ENCODE results near the gene MYH7.

The MYH7 gene

GRCh38 chr14:23381871-23382270 is 53.6 kb downstream of the MYH7 start:
- TF ChIP-seq GATA3 (IDR thresholded peaks at IDR 0.05; ENCODE audit: low read depth, low read length) (no peak), GATA2 (IDR thresholded peaks at IDR 0.05; ENCODE audit: low read depth, low read length) (no peak)

GRCh38 chr14:23380976-23381375 is 54.5 kb downstream of the MYH7 start:
- no peak for TF ChIP-seq GATA2 (IDR thresholded peaks at IDR 0.05; ENCODE audit: low read depth, low read length)
- no peak for TF ChIP-seq GATA3 (IDR thresholded peaks at IDR 0.05; ENCODE audit: low read depth, low read length)

DNA sequence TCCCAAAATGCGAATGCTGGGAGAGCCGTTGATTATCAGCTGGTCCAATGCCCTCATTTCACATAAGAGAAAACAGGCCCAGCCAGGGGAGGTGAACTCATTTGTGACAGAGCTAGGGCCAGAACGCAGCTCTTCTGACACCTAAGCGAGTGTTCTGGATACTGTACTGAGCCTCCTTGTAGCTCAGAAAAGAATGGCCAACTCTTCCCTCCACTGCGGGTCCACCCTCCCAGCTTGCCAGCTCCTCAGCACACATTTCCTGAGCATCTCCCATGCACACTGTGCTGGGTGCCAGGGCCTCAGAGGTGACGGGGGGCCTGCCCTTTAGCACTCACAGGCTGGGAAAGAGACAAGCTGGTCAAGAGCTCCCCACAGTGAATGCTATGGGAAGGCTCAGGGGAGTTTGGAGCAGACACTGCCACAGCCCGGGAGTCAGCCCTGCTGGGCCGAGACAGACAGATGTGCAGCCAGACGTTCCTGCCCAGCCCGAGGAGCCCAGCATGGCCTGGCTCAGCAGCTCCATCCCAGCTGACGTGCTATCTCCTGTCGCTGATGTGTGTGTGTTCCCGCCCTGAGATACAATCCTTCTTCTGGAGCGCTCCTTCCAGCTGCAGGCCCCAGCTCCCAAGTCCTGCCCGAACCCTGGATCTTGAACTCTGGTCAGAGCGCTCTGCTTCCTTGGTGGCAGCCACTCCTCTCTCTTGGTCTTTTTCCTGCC is 55.1 kb downstream of the MYH7 start:
- no peak for TF ChIP-seq GATA3 (IDR thresholded peaks at IDR 0.05; ENCODE audit: low read depth, low read length)
- no peak for TF ChIP-seq GATA2 (IDR thresholded peaks at IDR 0.05; ENCODE audit: low read depth, low read length)

- TF ChIP-seq GATA2 (IDR thresholded peaks at IDR 0.05; ENCODE audit: low read depth, low read length) = no peak
- no peak for TF ChIP-seq GATA3 (IDR thresholded peaks at IDR 0.05; ENCODE audit: low read depth, low read length)
These were observed 55.9 kb downstream of the MYH7 start for GRCh38 chr14:23379366-23380196.

GRCh38 chr14:23378612-23379220 is 56.7 kb downstream of the MYH7 start:
- TF ChIP-seq GATA3 (IDR thresholded peaks at IDR 0.05; ENCODE audit: low read depth, low read length) (no peak), GATA2 (IDR thresholded peaks at IDR 0.05; ENCODE audit: low read depth, low read length) (no peak)

DNA sequence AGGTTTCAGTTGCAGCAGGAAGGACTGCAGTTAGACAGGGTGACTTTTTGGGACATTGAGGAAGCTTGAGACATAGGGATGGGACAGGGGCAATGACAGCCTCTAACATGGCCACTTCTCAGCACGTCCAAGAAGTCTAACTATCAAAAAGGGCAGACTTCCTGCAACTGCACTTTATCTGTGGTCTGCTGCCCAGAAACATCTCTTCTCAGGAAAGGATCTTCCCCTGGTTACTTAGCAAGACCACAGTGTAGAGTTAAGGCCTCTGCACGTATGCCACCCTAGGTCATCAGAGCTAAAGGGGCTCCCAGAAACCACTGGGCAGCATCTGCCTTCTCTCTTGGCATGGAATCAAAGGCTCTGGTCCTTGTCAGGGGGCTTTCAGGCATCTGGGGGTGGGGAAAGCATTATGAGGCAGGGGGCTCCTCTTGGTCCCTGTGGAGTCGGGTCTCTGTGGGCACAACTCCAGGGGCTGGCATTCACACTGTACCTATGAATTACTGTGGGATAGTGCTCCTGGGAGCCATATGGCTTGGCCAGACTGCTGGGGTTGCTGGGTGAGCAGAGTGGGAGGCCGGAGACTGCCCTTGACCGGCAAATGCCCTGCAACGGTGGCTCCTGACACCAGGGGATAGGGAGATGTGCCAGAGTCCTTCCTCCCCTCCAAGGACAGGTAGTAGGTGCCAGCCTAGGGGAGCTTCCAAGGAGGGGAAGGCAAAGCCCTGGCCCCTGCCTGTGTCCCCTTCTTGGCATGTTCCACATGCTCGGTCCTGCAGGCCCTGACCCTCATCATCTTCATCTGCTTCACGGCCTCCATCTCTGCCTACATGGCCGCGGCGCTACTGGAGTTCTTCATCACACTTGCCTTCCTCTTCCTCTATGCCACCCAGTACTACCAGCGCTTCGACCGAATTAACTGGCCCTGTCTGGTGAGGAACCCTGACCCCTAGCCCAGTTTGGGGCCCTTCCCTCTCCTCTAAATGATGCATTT is 57.6 kb downstream of the MYH7 start:
- TF ChIP-seq GATA3 (IDR thresholded peaks at IDR 0.05; ENCODE audit: low read depth, low read length) (no peak), GATA2 (IDR thresholded peaks at IDR 0.05; ENCODE audit: low read depth, low read length) (no peak)

DNA sequence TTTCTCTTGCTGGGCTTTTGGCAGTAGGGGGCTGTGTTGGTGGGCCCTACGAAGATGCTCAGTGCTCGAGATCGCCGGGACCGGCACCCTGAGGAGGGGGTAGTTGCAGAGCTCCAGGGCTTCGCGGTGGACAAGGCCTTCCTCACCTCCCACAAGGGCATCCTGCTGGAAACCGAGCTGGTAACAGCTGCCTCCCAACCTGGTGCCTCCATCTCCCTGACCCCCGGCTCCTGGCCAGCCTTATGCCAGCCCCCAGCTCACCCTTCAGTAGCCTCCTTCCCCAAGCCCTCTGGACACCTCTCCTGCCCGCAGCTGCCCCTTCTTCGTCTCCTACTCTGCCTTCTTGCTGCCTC is 58.3 kb downstream of the MYH7 start:
- TF ChIP-seq GATA2 (IDR thresholded peaks at IDR 0.05; ENCODE audit: low read depth, low read length) (no peak), GATA3 (IDR thresholded peaks at IDR 0.05; ENCODE audit: low read depth, low read length) (no peak)

- no peak for TF ChIP-seq GATA3 (IDR thresholded peaks at IDR 0.05; ENCODE audit: low read depth, low read length)
- TF ChIP-seq GATA2 (IDR thresholded peaks at IDR 0.05; ENCODE audit: low read depth, low read length) = no peak
These were observed 58.8 kb downstream of the MYH7 start, which contains the start of gene CMTM5 for GRCh38 chr14:23376482-23377197. Gene CMTM5 (plus strand): TSS chr14:23377046. CDS start chr14:23377252, 206 bp downstream.

DNA sequence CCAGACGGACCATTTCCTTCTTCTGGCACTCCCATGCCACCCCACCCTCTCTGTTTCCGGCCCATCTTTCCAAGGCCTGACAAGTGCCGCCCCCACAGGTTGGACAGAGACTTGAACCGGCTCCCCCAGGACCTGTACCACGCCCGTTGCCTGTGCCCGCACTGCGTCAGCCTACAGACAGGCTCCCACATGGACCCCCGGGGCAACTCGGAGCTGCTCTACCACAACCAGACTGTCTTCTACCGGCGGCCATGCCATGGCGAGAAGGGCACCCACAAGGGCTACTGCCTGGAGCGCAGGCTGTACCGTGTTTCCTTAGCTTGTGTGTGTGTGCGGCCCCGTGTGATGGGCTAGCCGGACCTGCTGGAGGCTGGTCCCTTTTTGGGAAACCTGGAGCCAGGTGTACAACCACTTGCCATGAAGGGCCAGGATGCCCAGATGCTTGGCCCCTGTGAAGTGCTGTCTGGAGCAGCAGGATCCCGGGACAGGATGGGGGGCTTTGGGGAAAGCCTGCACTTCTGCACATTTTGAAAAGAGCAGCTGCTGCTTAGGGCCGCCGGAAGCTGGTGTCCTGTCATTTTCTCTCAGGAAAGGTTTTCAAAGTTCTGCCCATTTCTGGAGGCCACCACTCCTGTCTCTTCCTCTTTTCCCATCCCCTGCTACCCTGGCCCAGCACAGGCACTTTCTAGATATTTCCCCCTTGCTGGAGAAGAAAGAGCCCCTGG is 59.8 kb downstream of the MYH7 start:
- TF ChIP-seq GATA2 (IDR thresholded peaks at IDR 0.05; ENCODE audit: low read depth, low read length) = no peak
- TF ChIP-seq GATA3 (IDR thresholded peaks at IDR 0.05; ENCODE audit: low read depth, low read length) = no peak

GRCh38 chr14:23373041-23373440 is 62.4 kb downstream of the MYH7 start:
- TF ChIP-seq GATA3 (IDR thresholded peaks at IDR 0.05; ENCODE audit: low read depth, low read length) (no peak), GATA2 (IDR thresholded peaks at IDR 0.05; ENCODE audit: low read depth, low read length) (no peak)

DNA sequence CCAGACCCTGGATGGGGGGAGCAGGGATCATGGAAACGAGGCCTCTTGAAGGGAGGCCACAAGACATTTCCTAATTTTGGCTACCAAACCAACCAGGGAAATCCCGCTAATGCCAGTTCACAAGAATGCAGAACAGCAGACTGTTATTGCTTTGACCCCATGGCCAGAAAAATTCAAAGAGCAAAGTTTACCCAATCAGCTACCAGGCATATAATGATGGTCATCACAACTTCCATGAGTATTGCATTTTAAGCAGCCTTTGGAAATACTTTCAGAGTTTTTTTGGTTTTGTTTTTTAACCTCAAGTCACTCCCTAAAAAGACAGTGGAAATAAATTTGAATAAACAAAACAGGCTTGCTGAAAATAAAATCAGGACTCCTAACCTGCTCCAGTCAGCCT is 63.0 kb downstream of the MYH7 start, which contains the start of gene IL25:
Gene IL25 (plus strand): TSS at position 301 of the 400 bp plus-strand sequence.
- TF ChIP-seq GATA3 (IDR thresholded peaks at IDR 0.05; ENCODE audit: low read depth, low read length) (no peak), GATA2 (IDR thresholded peaks at IDR 0.05; ENCODE audit: low read depth, low read length) (no peak)

- TF ChIP-seq GATA2 (IDR thresholded peaks at IDR 0.05; ENCODE audit: low read depth, low read length) (no peak), GATA3 (IDR thresholded peaks at IDR 0.05; ENCODE audit: low read depth, low read length) (no peak)
These were observed 63.6 kb downstream of the MYH7 start for GRCh38 chr14:23371865-23372264.

Data from SH-SY5Y (cell line).